GM19035 (cell line): ENCODE results near the gene FLNB.
A peak's percentile ranks its signal among the peaks of the same experiment; 100 is the strongest.

Experiments used
- ATAC-seq: cut with Tn5 transposase; IDR thresholded peaks from one replicate; pipeline ENCODE4 v1.9.1; 2021; ENCODE audit not compliant: unreplicated experiment

The FLNB gene

GRCh38 chr3:58157700-58158099, 149.5 kb downstream of the FLNB start:
- ATAC-seq: no peak

- ATAC-seq: no peak
Measured at GRCh38 chr3:58158442-58159153, 150.4 kb downstream of the FLNB start.

GRCh38 chr3:58160399-58160798, 152.2 kb downstream of the FLNB start:
- no peak for ATAC-seq

GRCh38 chr3:58161435-58162398, 153.5 kb downstream of the FLNB start:
- ATAC-seq: no peak

GRCh38 chr3:58163234-58163633, 155.0 kb downstream of the FLNB start:
- no peak for ATAC-seq

- ATAC-seq: no peak
Measured at GRCh38 chr3:58164199-58164879, 156.1 kb downstream of the FLNB start.

GRCh38 chr3:58164906-58165821, 156.9 kb downstream of the FLNB start:
- no peak for ATAC-seq

- ATAC-seq: no peak
Measured at GRCh38 chr3:58167431-58168351, 159.5 kb downstream of the FLNB start.

GRCh38 chr3:58168498-58168897, 160.3 kb downstream of the FLNB start:
- no peak for ATAC-seq

- ATAC-seq: no peak
Measured at GRCh38 chr3:58169371-58169770, 161.1 kb downstream of the FLNB start.

GRCh38 chr3:58170376-58170775, 162.2 kb downstream of the FLNB start:
- no peak for ATAC-seq

GRCh38 chr3:58171126-58171525, 162.9 kb downstream of the FLNB start:
- no peak for ATAC-seq

GRCh38 chr3:58173029-58173668, 164.9 kb downstream of the FLNB start:
- ATAC-seq: no peak

GRCh38 chr3:58173669-58174398, 165.6 kb downstream of the FLNB start:
- peak; percentile 44 for ATAC-seq

GRCh38 chr3:58175187-58175436, 166.9 kb downstream of the FLNB start:
- no peak for ATAC-seq

- no peak for ATAC-seq
Measured at GRCh38 chr3:58175437-58176184, 167.4 kb downstream of the FLNB start.

GRCh38 chr3:58176185-58176530, 167.9 kb downstream of the FLNB start:
- ATAC-seq: no peak
